Activated CD4-positive, alpha-beta T cell treated with anti-CD3 and anti-CD28 coated beads for 24 hours (primary cell): Measurements from ENCODE around the gene MBLAC1.
A peak's percentile ranks its signal among the peaks of the same experiment; 100 is the strongest.

Source experiments
- DNase-seq, 2 donors: peaks; one replicate each; pipeline ENCODE4 v3.0.0-alpha.2; 2020; ENCODE audit warnings: low read depth in 2 of 2

Gene MBLAC1

DNA sequence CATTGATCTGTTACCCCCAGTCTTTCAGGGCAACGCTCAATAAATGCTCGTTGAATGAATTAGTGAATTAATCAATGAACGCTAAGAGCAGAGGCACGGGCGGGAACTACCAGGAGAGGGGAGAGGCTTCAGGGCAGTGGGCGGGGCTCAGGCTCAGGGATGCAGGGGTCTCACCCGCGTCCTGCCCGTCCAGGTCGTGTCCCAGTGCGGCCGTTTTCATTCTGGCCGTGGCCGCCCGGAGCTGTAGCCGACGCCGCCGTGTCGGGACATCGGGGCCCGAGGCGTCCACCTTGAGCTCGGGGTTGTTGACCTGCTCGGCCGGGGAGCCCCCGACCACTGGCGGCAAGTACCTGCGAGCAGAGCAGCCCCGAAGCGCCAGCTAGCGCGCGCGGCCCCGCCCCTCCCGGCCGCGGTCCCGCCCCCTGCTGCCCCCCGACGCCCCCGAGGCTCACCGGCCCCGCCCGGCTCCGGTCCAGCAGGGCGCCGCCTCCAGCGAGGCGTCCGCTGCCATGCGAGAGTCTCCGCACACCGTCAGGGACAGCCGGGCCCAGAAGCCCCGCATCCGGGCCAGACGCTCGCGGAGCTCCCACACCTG, 44.4 kb downstream of the MBLAC1 start:
- no peak for DNase-seq

DNA sequence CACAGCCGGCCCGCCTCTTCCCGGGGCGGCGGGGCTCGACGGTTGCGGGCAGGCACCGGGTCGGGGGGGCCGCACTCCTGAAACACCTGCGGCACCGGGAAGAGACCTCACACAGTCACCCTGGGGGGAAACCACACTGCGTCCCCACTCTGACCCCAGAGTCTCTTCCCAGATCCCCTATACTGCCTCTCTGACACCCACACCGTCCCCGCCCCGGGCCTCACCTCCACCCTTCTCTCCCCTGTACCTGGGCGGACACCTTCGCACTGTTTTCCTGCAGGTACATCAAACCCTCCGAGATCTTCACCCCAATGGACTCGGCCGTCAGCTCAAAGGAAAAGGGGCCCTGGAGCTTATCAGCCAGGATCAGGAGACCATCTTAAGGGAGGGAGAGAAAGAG, 45.1 kb downstream of the MBLAC1 start:
- DNase-seq = no peak

DNA sequence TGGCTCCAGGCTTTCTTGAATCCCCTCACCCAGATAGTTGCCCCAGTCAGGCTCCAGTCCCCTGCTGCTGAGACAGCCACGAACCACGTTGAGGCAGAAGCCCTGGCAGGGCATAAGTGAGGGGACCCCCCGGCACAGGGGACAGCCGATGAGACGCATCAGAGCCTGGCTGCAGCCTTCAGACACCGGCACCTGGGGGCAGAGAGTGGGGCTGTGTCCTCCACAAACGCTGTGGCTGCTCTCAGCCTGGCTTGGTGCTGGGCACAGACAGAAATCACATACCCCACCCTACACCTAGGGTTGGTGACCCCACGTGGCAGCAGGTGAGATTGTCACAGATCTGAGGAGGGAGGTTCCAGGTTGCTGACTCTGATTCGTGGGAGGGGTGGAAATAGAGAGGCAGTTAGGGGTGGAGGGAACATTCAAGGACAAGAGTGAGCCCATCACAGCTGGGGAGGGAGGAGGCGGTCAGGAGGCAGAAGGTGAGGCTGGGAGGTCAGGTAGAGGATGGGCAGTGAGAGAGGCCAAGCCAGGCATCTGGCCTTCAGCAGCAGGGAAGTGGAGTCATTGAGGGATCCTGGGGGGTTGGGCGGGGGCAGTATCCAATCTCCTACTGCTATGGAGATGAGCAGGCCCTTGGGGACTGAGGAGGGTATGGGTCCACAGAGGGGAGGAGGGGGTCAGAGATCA, 47.2 kb downstream of the MBLAC1 start:
- DNase-seq = no peak

DNA sequence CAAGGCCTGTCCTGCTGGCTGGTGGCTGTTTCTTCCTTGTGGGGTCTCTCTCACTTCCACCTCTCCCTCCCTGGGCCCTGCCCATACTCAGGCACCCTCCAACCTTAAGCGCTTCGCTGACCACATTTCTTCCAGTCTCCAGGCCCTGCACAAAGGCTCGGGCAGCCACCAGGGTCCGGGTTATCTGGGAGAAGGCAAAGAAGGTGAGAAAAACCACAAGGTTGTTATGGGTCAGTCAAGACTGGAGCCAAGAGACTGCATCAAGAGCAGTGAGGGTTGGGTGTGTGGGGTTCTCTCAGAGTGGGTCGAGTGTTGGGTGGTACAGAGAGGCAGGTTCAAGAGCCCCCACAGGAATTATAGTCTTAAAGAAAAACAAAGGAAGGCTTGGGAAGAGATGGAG, 47.8 kb downstream of the MBLAC1 start:
- no peak for DNase-seq

DNA sequence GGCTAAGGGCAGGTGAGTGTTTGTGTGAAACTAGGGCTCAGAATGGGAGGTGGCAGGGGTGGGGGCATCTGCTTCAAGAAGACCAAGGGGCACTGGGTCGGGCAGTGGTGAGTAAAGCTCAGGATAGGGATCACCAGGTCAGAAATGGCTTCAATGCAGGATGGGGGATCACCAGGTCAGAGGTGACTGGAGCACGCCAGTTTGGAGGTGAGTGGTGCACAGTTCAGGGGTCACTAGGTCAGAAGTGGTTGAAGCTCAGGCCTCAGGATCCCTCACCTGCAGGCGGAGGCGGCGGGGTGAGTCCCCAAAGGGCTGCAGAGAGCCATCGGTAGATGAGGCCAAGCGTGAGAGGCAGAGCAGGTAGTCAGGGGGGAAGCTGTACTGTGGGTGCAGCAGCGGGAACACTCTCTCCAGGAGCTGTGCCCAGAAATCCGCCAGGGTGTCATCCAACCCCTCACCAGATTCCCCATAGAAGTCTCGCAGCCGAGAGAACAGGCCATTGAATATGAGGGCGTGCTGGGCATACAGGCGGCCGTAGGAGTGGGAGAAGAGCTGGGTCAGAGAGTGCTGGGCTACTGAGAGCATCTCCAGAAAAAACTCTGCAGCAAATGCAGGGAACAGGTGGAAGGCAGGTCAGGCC, 48.6 kb downstream of the MBLAC1 start:
- no peak for DNase-seq

DNA sequence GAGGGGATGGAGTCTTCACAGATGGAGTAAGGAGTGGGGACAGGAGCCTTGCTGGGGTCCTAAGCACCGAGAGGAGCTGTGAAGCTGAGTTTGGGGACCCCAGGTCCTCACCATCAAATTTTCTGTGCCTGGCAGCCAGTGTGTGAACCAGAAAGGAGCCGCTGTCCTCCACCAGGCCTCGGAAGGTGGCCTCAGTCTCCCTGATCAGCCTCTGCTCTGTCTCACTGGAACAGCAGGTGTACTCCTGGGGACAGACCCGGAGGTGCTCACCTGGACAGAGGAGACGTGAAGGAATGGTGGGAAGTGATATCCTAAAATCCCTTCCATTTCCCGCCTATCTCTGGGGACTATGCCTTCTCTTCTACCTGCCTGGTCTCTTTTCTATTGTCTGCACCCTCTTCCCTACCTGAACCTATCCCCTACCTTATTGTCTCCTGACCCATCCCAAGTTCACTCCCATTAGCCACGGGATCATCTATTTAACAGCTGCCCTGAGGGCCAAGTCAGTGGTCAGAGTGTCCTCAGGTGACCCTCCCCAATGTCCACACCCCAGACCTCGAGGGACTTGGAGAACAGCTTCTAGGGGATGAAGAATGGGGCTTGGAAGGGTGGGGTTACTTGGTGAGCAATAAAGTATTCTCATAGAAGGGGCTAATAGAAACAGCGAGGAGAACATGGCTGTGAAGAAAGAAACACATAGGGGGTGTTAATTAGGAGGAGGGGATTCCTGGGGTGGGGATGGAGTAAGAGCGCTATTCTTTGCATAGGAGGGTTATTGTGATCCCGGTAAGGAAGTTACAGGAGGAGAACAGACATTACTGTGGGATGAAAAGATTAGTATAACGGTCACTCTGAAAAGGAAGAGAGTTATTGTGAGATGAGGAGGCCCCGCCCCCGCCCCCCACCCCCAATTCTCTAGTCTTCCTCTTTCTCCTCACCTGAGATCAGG, 49.6 kb downstream of the MBLAC1 start:
- no peak for DNase-seq

DNA sequence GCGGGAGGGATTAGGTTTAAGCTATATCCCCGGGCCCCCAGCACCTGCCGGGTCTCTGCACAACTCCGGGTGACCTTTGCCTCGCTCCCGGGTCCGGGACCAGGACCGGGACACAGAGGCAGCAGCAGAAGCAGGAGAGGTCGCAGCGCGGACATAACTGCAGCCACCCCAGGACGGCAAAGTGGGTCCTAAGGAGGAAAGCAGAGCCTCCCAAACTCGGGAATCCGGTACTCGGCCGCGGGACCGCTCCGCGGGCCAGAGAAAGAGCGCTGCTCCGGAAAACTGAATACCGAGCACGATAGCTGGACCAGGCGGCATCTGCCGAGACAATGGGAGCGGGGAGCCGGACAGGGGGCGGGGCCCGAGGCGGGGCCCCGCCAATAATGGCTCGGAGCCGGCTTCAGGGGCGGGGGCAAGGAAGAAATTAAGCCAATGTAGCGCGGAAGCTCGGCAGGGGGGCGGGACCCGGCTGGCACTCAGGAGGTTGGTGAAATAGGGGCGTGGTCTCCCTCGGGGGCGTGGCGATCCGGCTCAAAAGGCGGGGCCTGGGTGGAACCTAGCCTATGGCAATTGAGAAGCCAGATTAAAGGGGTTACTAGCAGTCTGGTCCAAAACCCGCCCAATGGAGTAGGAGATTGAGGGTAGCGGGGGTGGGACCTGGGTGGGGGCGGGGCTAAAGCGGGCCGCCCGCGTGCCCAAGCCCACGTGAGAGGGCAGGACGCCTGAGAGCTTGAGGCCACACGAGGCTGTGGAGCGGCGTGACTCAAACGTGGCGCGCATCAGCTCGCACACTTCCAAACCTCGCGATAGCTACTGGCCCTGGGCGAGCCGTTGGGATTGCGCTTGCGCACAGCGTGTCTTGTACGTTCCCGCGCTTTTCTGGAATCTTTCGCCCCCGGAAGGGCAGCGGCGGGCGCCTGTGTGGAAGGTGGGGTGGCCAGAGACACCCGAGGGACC, 50.6 kb downstream of the MBLAC1 start, which contains the start of the genes GPC2 and STAG3:
TSS of gene GPC2 (minus strand) at position 337 of the 957 bp plus-strand sequence. CDS start at position 155, 182 bp downstream.
TSS of gene STAG3 (plus strand) at position 874 of the 957 bp plus-strand sequence. CDS start 2,639 bp downstream, outside the sequence.
- peak; percentile 98 to 99 for DNase-seq
